ENCODE data around the gene KCNE2.

- TF ChIP-seq CTCF (IDR thresholded peaks at IDR 0.05): no peak
- no peak for TF ChIP-seq POLR2A (IDR thresholded peaks at IDR 0.05)
Measured at GRCh38 chr21:34353182-34353581, 10.6 kb upstream of the KCNE2 start.
